NT2/D1 (cell line): Measurements from ENCODE around the gene MANSC1.
"Not testable (repeated sequence)": the region's sequence is repeated elsewhere in the genome, so short reads cannot be mapped to it uniquely, and the experiment has no call there.

Experiments used
- DNase-seq: peaks from one replicate; pipeline ENCODE4 v3.0.0-alpha.2; 2011; ENCODE audit warnings: low read depth, low spot score
- H3K27me3 ChIP-seq: 2 replicates; pipeline ENCODE4 v1.6.0; 2011; ENCODE audit warnings: mild to moderate bottlenecking; ENCODE audit not compliant: insufficient read length, insufficient read depth
- H3K36me3 ChIP-seq: 2 replicates; pipeline ENCODE4 v1.6.1; 2011; ENCODE audit warnings: mild to moderate bottlenecking, low read length, mixed read lengths; ENCODE audit not compliant: insufficient read depth, insufficient read length
- H3K4me1 ChIP-seq: 2 replicates; pipeline ENCODE4 v1.5.1; 2011; ENCODE audit not compliant: insufficient read depth, insufficient read length
- H3K4me3 ChIP-seq: 2 replicates; pipeline ENCODE4 v1.5.1; 2011; ENCODE audit warnings: low read depth; ENCODE audit not compliant: insufficient read length
- H3K9ac ChIP-seq: 2 replicates; pipeline ENCODE4 v1.6.0; 2011; ENCODE audit warnings: low read depth; ENCODE audit not compliant: insufficient read length
- H3K9me3 ChIP-seq: 2 replicates; pipeline ENCODE4 v1.5.1; 2011; ENCODE audit warnings: mild to moderate bottlenecking, low read length; ENCODE audit not compliant: insufficient read depth
- SUZ12 ChIP-seq: IDR thresholded peaks from 2 replicates; pipeline ENCODE4 v1.6.1; 2011; ENCODE audit not compliant: insufficient read length, insufficient read depth; ENCODE audit errors: extremely low read depth
- YY1 ChIP-seq: IDR thresholded peaks from 2 replicates; pipeline ENCODE4 v1.6.1; 2011; ENCODE audit not compliant: insufficient read length, insufficient read depth
- ZNF274 ChIP-seq: IDR thresholded peaks from 2 replicates; pipeline ENCODE4 v1.6.1; 2011; ENCODE audit warnings: mild to moderate bottlenecking, low read depth, low read length

The MANSC1 gene

DNA sequence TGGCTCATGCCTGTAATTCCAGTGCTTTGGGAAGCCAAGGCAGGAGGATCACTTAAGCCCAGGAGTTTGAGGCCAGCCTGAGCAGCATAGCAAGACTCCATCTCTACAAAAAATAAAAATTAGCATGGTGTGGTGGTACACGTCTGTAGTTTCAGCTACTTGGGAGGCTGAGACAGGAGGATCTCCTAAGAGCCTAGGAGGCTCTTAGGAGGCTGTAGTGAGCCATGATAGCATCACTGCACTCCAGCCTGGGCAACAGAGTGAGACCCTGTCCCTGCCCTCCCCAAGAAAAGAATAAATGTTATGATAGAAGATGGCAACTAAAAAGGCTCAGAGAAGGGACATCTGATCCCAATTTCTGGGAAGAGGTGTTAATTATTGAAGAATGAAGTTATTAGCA is 3.2 kb upstream of the MANSC1 start:
- H3K27me3 ChIP-seq, result peaks cover 26% of the 10 kb centered on the region
- no peaks in the 10 kb centered on the region for H3K4me1 ChIP-seq
- no peak overlapping the region for H3K9ac ChIP-seq
- no peak for DNase-seq
- no peaks in the 10 kb centered on the region for H3K9me3 ChIP-seq
- no peak for TF ChIP-seq ZNF274
- no peak for TF ChIP-seq SUZ12
- TF ChIP-seq YY1, result no peak
- no peaks in the 10 kb centered on the region for H3K36me3 ChIP-seq
- no peak overlapping the region for H3K4me3 ChIP-seq

DNA sequence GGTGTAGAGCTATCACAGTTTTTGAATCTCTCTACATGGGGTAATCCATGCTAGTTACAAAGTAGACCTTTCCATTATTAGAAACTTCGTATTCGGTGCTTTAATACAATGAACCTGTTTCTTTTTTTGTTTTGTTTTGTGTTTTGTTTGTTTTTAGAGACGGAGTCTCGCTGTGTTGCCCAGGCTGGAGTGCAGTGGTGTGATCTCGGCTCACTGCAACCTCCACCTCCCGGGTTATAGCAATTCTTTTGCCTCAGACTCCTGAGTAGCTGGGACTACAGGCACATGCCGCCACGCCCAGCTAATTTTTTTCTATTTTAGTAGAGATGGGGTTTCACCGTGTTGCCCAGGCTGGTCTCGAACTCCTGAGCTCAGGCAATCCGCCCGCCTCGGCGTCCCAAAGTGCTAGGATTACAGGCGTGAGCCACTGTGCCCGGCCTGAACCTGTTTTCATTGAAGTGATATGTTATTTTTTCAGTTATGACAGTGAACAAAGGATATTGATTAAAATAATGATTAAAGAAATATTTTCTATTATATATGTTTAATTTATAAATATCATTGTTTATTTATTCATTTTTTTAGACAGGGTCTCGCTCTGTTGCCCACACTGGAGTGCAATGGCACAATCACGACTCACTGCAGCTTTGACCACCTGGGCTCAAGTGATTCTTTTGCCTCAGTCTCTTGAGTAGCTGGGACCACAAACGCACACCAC is 1.6 kb upstream of the MANSC1 start:
- not testable (repeated sequence) for H3K4me3 ChIP-seq, H3K36me3 ChIP-seq, H3K9me3 ChIP-seq, H3K4me1 ChIP-seq, DNase-seq, H3K9ac ChIP-seq
- H3K27me3 ChIP-seq, result peaks cover 27% of the 10 kb centered on the region

- peak overlapping the region; percentile 79 for H3K4me3 ChIP-seq
- peaks cover 27% of the 10 kb centered on the region for H3K27me3 ChIP-seq
- DNase-seq, result no peak
- TF ChIP-seq YY1, result no peak
- H3K4me1 ChIP-seq, result no peaks in the 10 kb centered on the region
- no peaks in the 10 kb centered on the region for H3K9me3 ChIP-seq
- H3K9ac ChIP-seq, result no peak overlapping the region
- H3K36me3 ChIP-seq, result no peaks in the 10 kb centered on the region
These were observed 924 bp upstream of the MANSC1 start for GRCh38 chr12:12350868-12351463.

- TF ChIP-seq SUZ12 (no peak), YY1 (no peak), ZNF274 (no peak)
- DNase-seq, result no peak
- H3K4me3 ChIP-seq, result no peak overlapping the region
- H3K27me3 ChIP-seq, result no peaks in the 10 kb centered on the region
- no peaks in the 10 kb centered on the region for H3K36me3 ChIP-seq
- no peaks in the 10 kb centered on the region for H3K9me3 ChIP-seq
- no peak overlapping the region for H3K9ac ChIP-seq
- no peaks in the 10 kb centered on the region for H3K4me1 ChIP-seq
These were observed 11.4 kb downstream of the MANSC1 start for GRCh38 chr12:12338527-12339168.

GRCh38 chr12:12336511-12336910 is 13.5 kb downstream of the MANSC1 start:
- no peak for DNase-seq
- no peaks in the 10 kb centered on the region for H3K36me3 ChIP-seq
- H3K4me3 ChIP-seq, result no peak overlapping the region

DNA sequence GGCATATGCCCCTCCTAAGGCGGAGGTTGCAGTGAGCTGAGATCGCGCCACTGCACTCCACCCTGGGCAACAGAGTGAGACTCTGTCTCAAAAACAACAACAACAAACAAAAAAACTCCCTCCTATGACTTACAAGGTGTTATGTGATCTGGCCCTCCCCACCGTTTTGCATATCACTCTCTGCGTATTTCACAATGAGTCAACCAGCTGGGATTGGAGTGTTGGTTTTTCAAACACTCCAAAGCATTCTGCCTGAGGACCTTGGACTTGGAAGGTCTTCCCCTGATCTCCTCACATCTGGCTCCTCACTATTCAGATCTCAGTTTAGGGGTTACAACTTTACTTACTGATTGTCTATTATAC is 14.0 kb downstream of the MANSC1 start:
- Histone ChIP-seq H3K9me3 (no peaks in the 10 kb centered on the region), H3K27me3 (no peaks in the 10 kb centered on the region), H3K36me3 (no peaks in the 10 kb centered on the region), H3K4me3 (no peak overlapping the region), H3K4me1 (peaks cover 11% of the 10 kb centered on the region), H3K9ac (no peak overlapping the region)
- TF ChIP-seq ZNF274, result no peak
- TF ChIP-seq YY1, result no peak
- TF ChIP-seq SUZ12, result no peak
- no peak for DNase-seq

More at GRCh38 chr12:12336511-12336910, 13.5 kb downstream of the MANSC1 start:
- Histone ChIP-seq H3K4me1 (peaks cover 7% of the 10 kb centered on the region), H3K9ac (no peak overlapping the region), H3K9me3 (no peaks in the 10 kb centered on the region), H3K27me3 (no peaks in the 10 kb centered on the region)
- TF ChIP-seq ZNF274 (no peak), SUZ12 (no peak), YY1 (no peak)

DNA sequence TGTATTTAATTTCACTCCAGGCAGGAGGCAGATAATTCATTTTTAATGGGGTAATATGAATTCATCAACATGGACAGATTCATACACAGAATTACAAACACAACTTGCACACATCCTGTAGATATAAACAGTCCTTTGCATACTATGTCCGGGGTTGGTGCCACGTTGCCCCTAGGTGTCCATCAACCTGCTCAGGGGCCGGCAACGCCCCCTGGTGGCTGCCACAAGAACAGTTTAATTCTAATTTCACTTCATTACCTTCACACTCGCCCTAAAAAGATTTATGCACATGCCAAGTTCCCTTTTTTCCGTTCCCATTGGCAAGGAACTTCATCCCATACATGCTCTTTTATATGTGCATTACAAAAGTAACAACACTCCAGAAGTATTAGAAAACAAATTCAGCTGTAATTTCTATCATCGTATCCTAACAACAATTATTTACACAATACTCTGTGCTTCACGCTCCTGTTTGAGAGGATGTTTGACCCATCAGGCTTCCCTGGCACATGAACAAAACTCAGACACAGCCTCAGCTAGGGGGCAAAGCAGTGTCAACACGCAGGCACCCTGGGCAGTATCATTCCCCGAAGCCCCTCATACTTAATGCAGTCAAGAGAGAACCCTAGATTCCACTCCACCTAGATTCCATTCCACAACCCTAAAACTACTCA is 15.5 kb downstream of the MANSC1 start:
- H3K27me3 ChIP-seq, result no peaks in the 10 kb centered on the region
- no peak overlapping the region for H3K9ac ChIP-seq
- H3K4me1 ChIP-seq, result peaks cover 11% of the 10 kb centered on the region
- peak; percentile 85 for DNase-seq
- no peaks in the 10 kb centered on the region for H3K36me3 ChIP-seq
- H3K9me3 ChIP-seq, result no peaks in the 10 kb centered on the region
- H3K4me3 ChIP-seq, result no peak overlapping the region
- no peak for TF ChIP-seq ZNF274
- no peak for TF ChIP-seq YY1
- TF ChIP-seq SUZ12, result no peak
